ENCODE data around the gene TMEM192. TPM values are rescaled to one million over a fixed set of nuclear protein-coding genes. Genes with fewer than 3 reads are reported as not detected.
A peak's percentile ranks its signal among the peaks of the same experiment; 100 is the strongest.

TMEM192 gene
- total and polyA plus RNA-seq, 2 of the 13 experiments (the other 11 are each of a cell fraction or from before 2014, with no cell fraction given): 19.8 to 19.9 TPM

DNA sequence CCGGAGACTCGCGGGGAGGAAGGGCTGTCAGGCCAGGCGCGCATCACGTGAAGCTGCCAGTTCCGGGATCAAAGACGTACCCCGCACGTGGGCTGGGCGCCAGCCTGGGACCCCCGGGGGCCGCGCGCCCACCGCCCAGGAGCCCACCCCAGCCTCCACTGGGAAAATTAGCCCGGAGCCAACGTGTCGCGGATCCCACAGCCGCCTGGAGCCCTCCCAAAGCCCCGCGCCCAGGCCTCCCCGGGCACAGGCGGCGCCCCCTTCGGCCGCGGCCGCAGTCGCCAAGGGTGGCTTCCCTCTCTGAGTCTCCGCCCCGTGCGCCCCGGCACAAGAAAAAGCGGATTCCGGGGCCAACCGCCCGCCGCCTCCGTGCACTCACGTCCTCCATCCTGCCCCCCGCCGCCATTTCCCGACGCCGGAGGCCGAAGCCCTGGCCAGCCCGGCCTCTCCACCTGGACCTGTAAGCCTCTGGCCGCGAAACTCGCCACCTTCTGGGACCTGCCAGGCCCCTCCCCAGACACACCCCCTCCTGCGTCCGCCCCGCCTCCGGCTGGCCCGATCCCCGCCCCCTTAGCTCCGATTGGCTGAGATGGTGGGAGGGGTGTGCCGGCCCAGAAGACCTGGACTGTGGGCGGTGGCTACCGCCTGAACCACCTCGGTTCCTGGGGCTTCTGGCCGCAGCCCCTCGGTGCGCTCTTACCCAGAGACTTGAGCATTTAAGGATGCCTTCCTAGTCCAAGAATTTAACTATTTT is at the start of gene TMEM192 (continued):
- TF ChIP-seq, protein P1, sequence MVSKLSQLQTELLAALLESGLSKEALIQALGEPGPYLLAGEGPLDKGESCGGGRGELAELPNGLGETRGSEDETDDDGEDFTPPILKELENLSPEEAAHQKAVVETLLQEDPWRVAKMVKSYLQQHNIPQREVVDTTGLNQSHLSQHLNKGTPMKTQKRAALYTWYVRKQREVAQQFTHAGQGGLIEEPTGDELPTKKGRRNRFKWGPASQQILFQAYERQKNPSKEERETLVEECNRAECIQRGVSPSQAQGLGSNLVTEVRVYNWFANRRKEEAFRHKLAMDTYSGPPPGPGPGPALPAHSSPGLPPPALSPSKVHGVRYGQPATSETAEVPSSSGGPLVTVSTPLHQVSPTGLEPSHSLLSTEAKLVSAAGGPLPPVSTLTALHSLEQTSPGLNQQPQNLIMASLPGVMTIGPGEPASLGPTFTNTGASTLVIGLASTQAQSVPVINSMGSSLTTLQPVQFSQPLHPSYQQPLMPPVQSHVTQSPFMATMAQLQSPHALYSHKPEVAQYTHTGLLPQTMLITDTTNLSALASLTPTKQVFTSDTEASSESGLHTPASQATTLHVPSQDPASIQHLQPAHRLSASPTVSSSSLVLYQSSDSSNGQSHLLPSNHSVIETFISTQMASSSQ (IDR thresholded peaks at IDR 0.05; ENCODE audit: low read depth): no peak
- TF ChIP-seq, protein P1 (CRISPR knock-in tag; IDR thresholded peaks at IDR 0.05; ENCODE audit: borderline replicate concordance): peak; percentile 54
- no peak; the same call in 1 of the 2 replicates for TF ChIP-seq ZBTB7A (CRISPR knock-in tag; IDR thresholded peaks at IDR 0.05)
- TF ChIP-seq GABPB1 (CRISPR knock-in tag; IDR thresholded peaks at IDR 0.05): peak; percentile 94
- TF ChIP-seq EEA1 (CRISPR knock-in tag; IDR thresholded peaks at IDR 0.05; ENCODE audit: borderline replicate concordance): no peak
- no peak for TF ChIP-seq NBN (conservative IDR thresholded peaks at IDR 0.05)
- TF ChIP-seq GATAD1 (CRISPR knock-in tag; IDR thresholded peaks at IDR 0.05): peak; percentile 81

DNA sequence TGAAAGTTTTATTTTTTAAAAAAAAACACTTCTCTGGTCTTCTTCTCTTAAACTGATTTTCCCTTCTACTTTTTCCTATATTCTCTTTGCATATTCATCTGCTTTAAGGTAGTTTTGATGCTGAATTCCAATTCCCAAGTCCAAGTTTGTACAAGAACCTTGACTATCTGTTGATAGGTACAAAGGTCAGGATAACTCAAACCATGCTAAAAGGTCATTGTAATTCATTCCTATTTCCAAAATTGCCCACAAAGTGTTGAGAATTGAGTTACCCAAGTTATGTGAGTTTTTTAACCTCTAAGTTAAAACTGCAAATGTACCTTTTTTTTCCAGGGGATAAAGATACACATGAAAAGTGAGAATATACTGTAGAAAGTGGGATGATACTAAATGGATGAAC is 46.1 kb upstream of the TMEM192 start:
- no TSS peak for BruUV-seq (replicated peaks)
- DNase-seq (ENCODE audit: low spot score) (peak; percentile 44), FAIRE-seq (no peak), ATAC-seq (no peak)
- Histone ChIP-seq H3K9ac (ENCODE audit: insufficient read depth, low read depth, low read length) (no peak overlapping the region), H3K36me3 (replicated peaks in 1 of 2; ENCODE audit: control insufficient read depth in 1 of 2, insufficient read depth in 2 of 2, low read length in 2 of 2) (no peaks in the 10 kb centered on the region), H2AFZ (ENCODE audit: low read length) (no peak overlapping the region), H3K27ac (ENCODE audit: extremely low read length, insufficient read depth, low read length) (no peak overlapping the region), H3K4me1 (ENCODE audit: insufficient read depth, low read length) (peaks cover 36% of the 10 kb centered on the region), H3K4me2 (ENCODE audit: low read depth, low read length) (no peak overlapping the region), H4K20me1 (ENCODE audit: insufficient read depth, low read length) (no peaks in the 10 kb centered on the region), H3K27me3 (ENCODE audit: control insufficient read depth in 1 of 2, insufficient read depth in 2 of 2, low read length in 2 of 2) (no peaks in the 10 kb centered on the region), H3K79me2 (ENCODE audit: insufficient read depth, low read length) (no peaks in the 10 kb centered on the region), H3K4me3 (replicated peaks in 1 of 3; ENCODE audit: insufficient read depth in 1 of 3, low read depth in 2 of 3, low read length in 3 of 3) (no peak overlapping the region), H3K9me3 (ENCODE audit: low read length) (no peaks in the 10 kb centered on the region)
- ChIA-PET POLR2A (no interaction called here), CTCF (ENCODE audit: low intra/inter-chr PET ratio, low total read pairs) (no interaction called here)
- in situ Hi-C loops (cut with HindIII; ENCODE audit: extremely low pct_ligation_motif_present, low pct_unique_long_range_greater_than_20kb) (no loop called here), intact Hi-C loops (cut with micrococcal nuclease; ENCODE audit: unreplicated experiment) (no loop called here)
- 0 out of 4 replicates have a peak, but pooled peaks of 1 of the 2 experiments have one; percentile 20 for TF ChIP-seq NR2F1 (CRISPR knock-in tag; IDR thresholded peaks at IDR 0.05)
- TF ChIP-seq, protein P2, sequence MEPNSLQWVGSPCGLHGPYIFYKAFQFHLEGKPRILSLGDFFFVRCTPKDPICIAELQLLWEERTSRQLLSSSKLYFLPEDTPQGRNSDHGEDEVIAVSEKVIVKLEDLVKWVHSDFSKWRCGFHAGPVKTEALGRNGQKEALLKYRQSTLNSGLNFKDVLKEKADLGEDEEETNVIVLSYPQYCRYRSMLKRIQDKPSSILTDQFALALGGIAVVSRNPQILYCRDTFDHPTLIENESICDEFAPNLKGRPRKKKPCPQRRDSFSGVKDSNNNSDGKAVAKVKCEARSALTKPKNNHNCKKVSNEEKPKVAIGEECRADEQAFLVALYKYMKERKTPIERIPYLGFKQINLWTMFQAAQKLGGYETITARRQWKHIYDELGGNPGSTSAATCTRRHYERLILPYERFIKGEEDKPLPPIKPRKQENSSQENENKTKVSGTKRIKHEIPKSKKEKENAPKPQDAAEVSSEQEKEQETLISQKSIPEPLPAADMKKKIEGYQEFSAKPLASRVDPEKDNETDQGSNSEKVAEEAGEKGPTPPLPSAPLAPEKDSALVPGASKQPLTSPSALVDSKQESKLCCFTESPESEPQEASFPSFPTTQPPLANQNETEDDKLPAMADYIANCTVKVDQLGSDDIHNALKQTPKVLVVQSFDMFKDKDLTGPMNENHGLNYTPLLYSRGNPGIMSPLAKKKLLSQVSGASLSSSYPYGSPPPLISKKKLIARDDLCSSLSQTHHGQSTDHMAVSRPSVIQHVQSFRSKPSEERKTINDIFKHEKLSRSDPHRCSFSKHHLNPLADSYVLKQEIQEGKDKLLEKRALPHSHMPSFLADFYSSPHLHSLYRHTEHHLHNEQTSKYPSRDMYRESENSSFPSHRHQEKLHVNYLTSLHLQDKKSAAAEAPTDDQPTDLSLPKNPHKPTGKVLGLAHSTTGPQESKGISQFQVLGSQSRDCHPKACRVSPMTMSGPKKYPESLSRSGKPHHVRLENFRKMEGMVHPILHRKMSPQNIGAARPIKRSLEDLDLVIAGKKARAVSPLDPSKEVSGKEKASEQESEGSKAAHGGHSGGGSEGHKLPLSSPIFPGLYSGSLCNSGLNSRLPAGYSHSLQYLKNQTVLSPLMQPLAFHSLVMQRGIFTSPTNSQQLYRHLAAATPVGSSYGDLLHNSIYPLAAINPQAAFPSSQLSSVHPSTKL (CRISPR knock-in tag; IDR thresholded peaks at IDR 0.05): peak; percentile 43
- TF ChIP-seq HNF4G (IDR thresholded peaks at IDR 0.05; ENCODE audit: borderline replicate concordance, low read depth, low read length): peak; percentile 67; the same call in 1 of the 2 replicates
- TF ChIP-seq HNF4G (CRISPR knock-in tag; IDR thresholded peaks at IDR 0.05; ENCODE audit: borderline replicate concordance, low read depth): no peak
- TF ChIP-seq PPARG (CRISPR knock-in tag; conservative IDR thresholded peaks at IDR 0.05): peak; percentile 62; the same call in 1 of the 2 replicates
- peak; percentile 72 for TF ChIP-seq NCOR1 (IDR thresholded peaks at IDR 0.05; ENCODE audit: borderline replicate concordance, low read length)
- TF ChIP-seq, protein P3, sequence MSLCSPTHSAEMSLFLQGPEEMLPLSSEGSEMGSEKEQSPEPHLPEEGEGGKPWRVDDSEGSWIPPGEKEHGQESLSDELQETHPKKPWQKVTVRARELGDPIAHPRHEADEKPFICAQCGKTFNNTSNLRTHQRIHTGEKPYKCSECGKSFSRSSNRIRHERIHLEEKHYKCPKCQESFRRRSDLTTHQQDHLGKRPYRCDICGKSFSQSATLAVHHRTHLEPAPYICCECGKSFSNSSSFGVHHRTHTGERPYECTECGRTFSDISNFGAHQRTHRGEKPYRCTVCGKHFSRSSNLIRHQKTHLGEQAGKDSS (CRISPR knock-in tag; IDR thresholded peaks at IDR 0.05; ENCODE audit: borderline replicate concordance, low read depth): no peak

Data from HepG2 (cell line).